ENCODE results near the gene SET.

- TF ChIP-seq POLR2AphosphoS5 (IDR thresholded peaks at IDR 0.05): no peak
- TF ChIP-seq, protein P1, sequence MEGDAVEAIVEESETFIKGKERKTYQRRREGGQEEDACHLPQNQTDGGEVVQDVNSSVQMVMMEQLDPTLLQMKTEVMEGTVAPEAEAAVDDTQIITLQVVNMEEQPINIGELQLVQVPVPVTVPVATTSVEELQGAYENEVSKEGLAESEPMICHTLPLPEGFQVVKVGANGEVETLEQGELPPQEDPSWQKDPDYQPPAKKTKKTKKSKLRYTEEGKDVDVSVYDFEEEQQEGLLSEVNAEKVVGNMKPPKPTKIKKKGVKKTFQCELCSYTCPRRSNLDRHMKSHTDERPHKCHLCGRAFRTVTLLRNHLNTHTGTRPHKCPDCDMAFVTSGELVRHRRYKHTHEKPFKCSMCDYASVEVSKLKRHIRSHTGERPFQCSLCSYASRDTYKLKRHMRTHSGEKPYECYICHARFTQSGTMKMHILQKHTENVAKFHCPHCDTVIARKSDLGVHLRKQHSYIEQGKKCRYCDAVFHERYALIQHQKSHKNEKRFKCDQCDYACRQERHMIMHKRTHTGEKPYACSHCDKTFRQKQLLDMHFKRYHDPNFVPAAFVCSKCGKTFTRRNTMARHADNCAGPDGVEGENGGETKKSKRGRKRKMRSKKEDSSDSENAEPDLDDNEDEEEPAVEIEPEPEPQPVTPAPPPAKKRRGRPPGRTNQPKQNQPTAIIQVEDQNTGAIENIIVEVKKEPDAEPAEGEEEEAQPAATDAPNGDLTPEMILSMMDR (IDR thresholded peaks at IDR 0.05): no peak
- TF ChIP-seq POLR2A (IDR thresholded peaks at IDR 0.05): no peak
- no peak for TF ChIP-seq EP300 (IDR thresholded peaks at IDR 0.05)
These were observed 31.9 kb downstream of the SET start for GRCh38 chr9:128720841-128721486.

Data from gastroesophageal sphincter (tissue), 3 donors.